ENCODE measurements around the gene CDKN1A.

Gene CDKN1A

GRCh38 chr6:36677059-36677749 is 1.3 kb upstream of the CDKN1A start:
- no peak for DNase-seq (ENCODE audit: low read depth in 2 of 2)

DNA sequence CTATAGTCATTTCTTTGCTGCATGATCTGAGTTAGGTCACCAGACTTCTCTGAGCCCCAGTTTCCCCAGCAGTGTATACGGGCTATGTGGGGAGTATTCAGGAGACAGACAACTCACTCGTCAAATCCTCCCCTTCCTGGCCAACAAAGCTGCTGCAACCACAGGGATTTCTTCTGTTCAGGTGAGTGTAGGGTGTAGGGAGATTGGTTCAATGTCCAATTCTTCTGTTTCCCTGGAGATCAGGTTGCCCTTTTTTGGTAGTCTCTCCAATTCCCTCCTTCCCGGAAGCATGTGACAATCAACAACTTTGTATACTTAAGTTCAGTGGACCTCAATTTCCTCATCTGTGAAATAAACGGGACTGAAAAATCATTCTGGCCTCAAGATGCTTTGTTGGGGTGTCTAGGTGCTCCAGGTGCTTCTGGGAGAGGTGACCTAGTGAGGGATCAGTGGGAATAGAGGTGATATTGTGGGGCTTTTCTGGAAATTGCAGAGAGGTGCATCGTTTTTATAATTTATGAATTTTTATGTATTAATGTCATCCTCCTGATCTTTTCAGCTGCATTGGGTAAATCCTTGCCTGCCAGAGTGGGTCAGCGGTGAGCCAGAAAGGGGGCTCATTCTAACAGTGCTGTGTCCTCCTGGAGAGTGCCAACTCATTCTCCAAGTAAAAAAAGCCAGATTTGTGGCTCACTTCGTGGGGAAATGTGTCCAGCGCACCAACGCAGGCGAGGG is 594 bp upstream of the CDKN1A start:
- no peak for DNase-seq (ENCODE audit: low read depth in 2 of 2)

GRCh38 chr6:36679043-36679833 is 724 bp downstream of the CDKN1A start:
- DNase-seq (ENCODE audit: low read depth in 2 of 2), result peak; percentile 8 to 12

- peak; percentile 46 to 47 for DNase-seq (ENCODE audit: low read depth in 2 of 2)
These were observed 4.0 kb downstream of the CDKN1A start for GRCh38 chr6:36682328-36683144.

DNA sequence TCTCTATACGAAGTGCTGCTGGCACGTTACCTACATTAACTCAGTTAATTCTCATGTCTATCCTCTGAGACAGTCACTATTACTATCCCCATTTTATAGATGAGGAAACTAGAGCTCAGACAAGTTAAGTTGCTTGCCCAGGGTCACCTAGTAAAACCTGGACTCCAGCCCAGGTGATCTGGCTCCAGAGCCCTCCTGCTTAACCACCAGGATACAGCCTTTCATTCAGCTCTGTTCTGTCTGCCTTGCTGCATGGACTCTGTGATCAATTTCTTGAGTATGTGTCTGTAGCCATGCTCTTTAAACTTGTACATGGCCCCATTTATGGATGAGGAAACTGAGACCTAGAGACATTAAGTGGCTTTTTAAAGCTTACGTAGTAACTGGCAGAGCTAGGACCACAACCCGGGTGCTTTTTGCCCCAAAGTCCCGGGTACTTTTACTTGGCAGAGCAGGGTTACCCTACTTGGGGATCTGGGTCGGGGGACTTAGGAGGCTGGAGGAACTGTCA is 4.7 kb downstream of the CDKN1A start:
- no peak for DNase-seq (ENCODE audit: low read depth in 2 of 2)

DNA sequence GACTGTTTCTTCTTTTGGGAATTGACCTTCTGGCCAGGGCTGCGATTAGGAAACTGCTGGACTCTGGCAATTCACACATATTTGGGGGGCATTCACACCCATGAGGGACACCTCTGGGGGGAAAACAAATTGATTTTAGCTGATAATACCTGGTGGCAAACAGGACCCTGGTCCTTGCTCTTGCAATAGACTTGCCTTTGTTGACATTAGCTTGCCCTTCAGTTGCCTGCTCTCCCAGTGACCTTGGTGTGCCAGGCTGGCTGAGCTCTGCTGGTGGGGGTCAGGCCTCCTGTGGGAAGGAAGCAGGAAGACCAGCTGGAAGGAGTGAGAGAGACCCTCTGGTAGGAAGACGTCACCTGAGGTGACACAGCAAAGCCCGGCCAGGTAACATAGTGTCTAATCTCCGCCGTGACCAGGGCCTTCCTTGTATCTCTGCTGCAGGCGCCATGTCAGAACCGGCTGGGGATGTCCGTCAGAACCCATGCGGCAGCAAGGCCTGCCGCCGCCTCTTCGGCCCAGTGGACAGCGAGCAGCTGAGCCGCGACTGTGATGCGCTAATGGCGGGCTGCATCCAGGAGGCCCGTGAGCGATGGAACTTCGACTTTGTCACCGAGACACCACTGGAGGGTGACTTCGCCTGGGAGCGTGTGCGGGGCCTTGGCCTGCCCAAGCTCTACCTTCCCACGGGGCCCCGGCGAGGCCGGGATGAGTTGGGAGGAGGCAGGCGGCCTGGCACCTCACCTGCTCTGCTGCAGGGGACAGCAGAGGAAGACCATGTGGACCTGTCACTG is 5.3 kb downstream of the CDKN1A start:
- DNase-seq (ENCODE audit: low read depth in 2 of 2), result no peak

DNA sequence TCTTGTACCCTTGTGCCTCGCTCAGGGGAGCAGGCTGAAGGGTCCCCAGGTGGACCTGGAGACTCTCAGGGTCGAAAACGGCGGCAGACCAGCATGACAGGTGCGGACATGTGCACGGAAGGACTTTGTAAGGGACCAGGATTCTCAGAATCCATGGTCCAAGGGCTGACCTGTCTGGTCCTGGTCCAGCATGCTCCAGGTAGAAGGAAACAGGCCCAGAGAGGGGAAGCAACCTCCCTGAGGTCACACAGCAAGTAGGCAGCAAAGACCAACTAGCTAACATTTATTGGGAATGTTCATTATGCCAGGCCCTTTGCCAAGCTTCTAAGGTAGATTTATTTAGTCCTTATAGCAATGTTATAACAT is 5.9 kb downstream of the CDKN1A start:
- no peak for DNase-seq (ENCODE audit: low read depth in 2 of 2)

DNA sequence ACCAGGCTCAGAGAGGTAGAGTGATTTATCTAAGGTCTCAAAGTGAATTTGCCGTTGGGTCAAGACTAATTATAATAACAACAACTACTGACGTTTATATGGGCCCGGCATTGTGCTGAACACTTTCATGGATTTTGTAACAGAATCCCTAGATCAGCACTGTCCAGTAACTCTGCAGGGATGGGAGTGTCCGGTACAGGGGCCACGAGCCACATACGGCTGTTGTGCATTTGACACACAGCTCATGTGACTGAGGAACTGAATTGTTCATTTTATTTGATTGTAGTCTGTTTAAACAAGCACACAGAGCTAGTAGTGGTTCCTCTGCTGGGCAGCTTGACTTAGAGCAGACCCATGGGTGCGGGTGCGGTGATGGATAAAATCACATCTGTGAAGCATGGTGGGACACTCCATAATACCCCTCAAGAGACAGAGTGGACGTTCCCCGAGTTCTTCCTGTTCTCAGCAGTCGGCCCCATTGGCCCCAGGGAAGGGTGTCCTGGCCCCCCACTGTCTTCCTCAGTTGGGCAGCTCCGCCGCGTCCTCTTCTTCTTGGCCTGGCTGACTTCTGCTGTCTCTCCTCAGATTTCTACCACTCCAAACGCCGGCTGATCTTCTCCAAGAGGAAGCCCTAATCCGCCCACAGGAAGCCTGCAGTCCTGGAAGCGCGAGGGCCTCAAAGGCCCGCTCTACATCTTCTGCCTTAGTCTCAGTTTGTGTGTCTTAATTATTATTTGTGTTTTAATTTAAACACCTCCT is 6.8 kb downstream of the CDKN1A start:
- DNase-seq (ENCODE audit: low read depth in 2 of 2), result no peak

- DNase-seq (ENCODE audit: low read depth in 2 of 2), result no peak
These were observed 7.6 kb downstream of the CDKN1A start for GRCh38 chr6:36685926-36686667.

DNA sequence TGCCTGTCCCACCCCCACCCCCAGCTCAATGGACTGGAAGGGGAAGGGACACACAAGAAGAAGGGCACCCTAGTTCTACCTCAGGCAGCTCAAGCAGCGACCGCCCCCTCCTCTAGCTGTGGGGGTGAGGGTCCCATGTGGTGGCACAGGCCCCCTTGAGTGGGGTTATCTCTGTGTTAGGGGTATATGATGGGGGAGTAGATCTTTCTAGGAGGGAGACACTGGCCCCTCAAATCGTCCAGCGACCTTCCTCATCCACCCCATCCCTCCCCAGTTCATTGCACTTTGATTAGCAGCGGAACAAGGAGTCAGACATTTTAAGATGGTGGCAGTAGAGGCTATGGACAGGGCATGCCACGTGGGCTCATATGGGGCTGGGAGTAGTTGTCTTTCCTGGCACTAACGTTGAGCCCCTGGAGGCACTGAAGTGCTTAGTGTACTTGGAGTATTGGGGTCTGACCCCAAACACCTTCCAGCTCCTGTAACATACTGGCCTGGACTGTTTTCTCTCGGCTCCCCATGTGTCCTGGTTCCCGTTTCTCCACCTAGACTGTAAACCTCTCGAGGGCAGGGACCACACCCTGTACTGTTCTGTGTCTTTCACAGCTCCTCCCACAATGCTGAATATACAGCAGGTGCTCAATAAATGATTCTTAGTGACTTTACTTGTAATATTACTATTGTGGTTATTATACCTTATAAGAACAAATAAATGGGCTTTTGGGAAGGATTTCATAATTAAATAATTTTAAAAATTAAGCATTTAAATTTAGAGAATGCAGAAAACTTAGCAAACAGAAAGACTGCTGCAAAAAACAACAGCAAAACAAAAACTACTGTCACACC is 8.4 kb downstream of the CDKN1A start:
- no peak for DNase-seq (ENCODE audit: low read depth in 2 of 2)

- no peak for DNase-seq (ENCODE audit: low read depth in 2 of 2)
These were observed 9.7 kb downstream of the CDKN1A start for GRCh38 chr6:36688063-36688738.

DNA sequence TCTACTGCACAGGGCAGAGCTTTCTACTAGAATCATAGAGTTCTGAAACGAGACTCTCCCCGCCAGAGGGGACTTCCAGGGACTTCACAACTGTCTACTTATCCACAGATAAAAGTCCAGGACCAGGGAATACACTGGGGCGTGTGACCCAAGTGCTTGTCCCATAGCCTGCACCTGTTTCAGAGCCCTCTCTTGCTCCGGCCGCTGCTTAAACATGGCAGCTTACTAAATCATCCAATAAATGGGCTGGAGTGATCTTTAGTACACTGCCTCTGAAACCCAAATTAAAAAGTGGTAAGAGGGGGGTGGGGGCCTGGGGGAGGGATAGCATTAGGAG is 10.2 kb downstream of the CDKN1A start:
- DNase-seq (ENCODE audit: low read depth in 2 of 2), result no peak

GRCh38 chr6:36691011-36691410 is 12.5 kb downstream of the CDKN1A start:
- no peak for DNase-seq (ENCODE audit: low read depth in 2 of 2)

- no peak for DNase-seq (ENCODE audit: low read depth in 2 of 2)
These were observed 13.1 kb downstream of the CDKN1A start for GRCh38 chr6:36691612-36692011.

DNA sequence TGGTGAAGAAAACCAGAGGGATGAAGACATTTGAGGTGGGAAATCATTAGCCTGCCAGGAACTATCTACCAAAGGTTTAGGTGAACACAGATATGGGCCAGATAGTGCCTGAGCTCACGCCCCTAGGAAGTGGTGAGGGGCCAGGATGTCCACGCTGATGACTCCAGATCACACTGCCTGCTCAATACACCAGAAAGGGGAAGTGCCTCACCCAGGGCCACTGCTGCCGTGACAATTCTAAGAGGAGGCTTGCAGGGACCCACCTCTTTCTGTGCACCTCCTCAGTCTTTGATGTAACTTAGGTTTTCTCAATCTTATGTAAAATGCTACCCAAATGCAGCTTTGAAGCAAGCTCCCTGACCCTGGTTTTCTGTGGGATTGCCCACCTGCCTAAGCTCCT is 13.7 kb downstream of the CDKN1A start:
- DNase-seq (ENCODE audit: low read depth in 2 of 2), result no peak

- no peak for DNase-seq (ENCODE audit: low read depth in 2 of 2)
These were observed 14.6 kb downstream of the CDKN1A start for GRCh38 chr6:36692861-36693702.

- DNase-seq (ENCODE audit: low read depth in 2 of 2), result no peak
These were observed 16.1 kb downstream of the CDKN1A start for GRCh38 chr6:36694616-36695015.

Measured in stimulated activated CD4-positive, alpha-beta T cell treated with anti-CD3 and anti-CD28 coated beads, Interleukin-1b, Interleukin-23, amount 100 ng/mL, for 4 hours (primary cell).